ENCODE data around the gene PAK2. TPM values are rescaled to one million over a fixed set of nuclear protein-coding genes. Genes with fewer than 3 reads are reported as not detected.

Gene PAK2
- total RNA-seq, 1 donor from 2014 or later = 76.7 TPM

DNA sequence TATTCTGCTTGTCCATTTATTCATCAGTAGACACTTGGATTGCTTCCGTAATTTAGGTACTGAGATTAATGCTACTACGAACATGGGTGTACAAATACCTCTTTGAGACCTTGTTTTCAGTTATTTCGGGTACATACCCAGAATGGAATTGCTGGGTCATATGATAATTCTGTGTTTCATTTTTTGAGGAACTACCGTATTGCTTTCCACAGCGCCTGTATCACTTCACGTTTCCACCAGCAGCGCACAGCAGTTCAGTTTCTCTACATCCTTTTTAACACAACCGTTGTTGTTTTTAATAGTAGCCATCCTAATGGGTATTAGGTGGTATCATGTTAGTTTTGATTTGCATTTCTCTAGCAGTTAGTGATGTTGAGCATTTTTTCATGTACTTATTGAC is 9.5 kb downstream of the PAK2 start:
- Mint-ChIP-seq H3K36me3 (ENCODE audit: unreplicated experiment) (peaks cover 14% of the 10 kb centered on the region), H3K27me3 (ENCODE audit: unreplicated experiment) (no peaks in the 10 kb centered on the region), H3K4me1 (ENCODE audit: unreplicated experiment) (peaks cover 17% of the 10 kb centered on the region), H3K9me3 (ENCODE audit: unreplicated experiment) (no peaks in the 10 kb centered on the region), H3K4me3 (ENCODE audit: unreplicated experiment) (no peak overlapping the region), H3K27ac (ENCODE audit: unreplicated experiment) (no peak overlapping the region)
- no peak for DNase-seq (ENCODE audit: extremely low spot score, unreplicated experiment)
- TF ChIP-seq, protein P1, sequence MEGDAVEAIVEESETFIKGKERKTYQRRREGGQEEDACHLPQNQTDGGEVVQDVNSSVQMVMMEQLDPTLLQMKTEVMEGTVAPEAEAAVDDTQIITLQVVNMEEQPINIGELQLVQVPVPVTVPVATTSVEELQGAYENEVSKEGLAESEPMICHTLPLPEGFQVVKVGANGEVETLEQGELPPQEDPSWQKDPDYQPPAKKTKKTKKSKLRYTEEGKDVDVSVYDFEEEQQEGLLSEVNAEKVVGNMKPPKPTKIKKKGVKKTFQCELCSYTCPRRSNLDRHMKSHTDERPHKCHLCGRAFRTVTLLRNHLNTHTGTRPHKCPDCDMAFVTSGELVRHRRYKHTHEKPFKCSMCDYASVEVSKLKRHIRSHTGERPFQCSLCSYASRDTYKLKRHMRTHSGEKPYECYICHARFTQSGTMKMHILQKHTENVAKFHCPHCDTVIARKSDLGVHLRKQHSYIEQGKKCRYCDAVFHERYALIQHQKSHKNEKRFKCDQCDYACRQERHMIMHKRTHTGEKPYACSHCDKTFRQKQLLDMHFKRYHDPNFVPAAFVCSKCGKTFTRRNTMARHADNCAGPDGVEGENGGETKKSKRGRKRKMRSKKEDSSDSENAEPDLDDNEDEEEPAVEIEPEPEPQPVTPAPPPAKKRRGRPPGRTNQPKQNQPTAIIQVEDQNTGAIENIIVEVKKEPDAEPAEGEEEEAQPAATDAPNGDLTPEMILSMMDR (IDR thresholded peaks at IDR 0.05) = no peak

DNA sequence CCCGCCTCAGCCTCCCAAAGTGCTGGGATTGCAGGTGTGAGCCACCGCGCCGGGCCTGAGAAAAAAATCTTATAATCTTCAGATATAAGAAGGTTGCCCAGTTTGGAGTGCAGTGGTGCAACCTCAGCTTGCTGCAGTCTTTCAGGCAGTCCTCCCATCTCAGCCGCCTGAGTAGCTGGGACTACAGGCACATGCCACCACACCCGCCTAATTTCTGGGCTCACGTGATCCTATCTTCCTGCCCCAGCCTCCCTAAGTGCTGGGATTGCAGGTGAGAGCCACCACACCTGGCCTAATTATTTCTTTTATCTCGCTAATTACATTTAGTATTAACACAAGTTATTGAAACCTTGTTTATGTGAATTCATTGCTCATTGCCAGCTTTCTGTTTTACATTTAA is 13.5 kb downstream of the PAK2 start:
- no peaks in the 10 kb centered on the region for H3K9me3 Mint-ChIP-seq (ENCODE audit: unreplicated experiment)
- H3K27me3 Mint-ChIP-seq (ENCODE audit: unreplicated experiment) = no peaks in the 10 kb centered on the region
- no peak overlapping the region for H3K27ac Mint-ChIP-seq (ENCODE audit: unreplicated experiment)
- TF ChIP-seq, protein P1 (IDR thresholded peaks at IDR 0.05) = no peak
- peaks cover 34% of the 10 kb centered on the region for H3K4me1 Mint-ChIP-seq (ENCODE audit: unreplicated experiment)
- no peak overlapping the region for H3K4me3 Mint-ChIP-seq (ENCODE audit: unreplicated experiment)
- peaks cover 30% of the 10 kb centered on the region for H3K36me3 Mint-ChIP-seq (ENCODE audit: unreplicated experiment)
- no peak for DNase-seq (ENCODE audit: extremely low spot score, unreplicated experiment)

DNA sequence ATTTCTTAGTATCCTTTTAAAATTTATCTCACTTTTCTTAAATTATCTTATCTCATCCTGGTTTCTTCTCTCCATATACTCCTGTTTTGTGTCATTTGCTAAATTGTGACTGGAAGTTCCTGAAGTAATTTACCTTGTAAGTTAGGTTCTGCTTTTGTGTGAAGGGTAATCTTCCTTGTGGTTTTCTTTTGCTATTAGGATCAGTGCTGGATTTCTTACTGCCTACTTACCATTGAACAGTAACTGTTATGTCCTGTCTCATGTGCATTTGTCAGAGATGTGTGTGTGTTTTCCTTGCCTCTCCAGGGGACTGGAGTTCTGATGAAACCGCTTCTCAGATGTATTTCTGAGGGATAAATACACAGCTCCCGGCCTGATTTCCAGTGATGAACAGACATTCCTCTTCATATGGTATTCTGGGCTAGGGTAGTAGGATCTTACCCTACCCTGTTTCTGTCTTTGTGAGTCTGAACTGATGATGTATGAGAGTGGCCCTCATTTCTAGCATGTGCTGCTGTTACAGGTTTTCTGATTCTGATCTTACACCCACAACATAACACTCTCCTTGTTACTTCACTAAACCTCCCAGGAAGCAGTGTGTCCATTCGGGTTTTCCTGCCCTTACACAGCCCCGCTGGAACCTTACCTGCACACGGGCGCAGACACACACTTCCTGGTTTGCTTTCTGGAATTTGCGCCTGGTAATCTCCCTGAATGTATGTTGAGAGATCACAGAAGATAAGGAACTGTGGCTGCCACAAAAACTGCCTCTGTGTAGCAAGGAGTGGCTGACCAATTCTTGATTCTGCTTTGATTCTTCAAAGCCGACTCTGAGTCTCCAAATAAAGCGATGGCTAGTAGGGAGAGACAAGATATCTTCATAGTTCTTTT is 14.7 kb downstream of the PAK2 start:
- Mint-ChIP-seq H3K4me1 (ENCODE audit: unreplicated experiment) (peaks cover 41% of the 10 kb centered on the region), H3K4me3 (ENCODE audit: unreplicated experiment) (no peak overlapping the region), H3K36me3 (ENCODE audit: unreplicated experiment) (peaks cover 23% of the 10 kb centered on the region), H3K27ac (ENCODE audit: unreplicated experiment) (peak overlapping the region; percentile 70), H3K27me3 (ENCODE audit: unreplicated experiment) (no peaks in the 10 kb centered on the region), H3K9me3 (ENCODE audit: unreplicated experiment) (no peaks in the 10 kb centered on the region)
- TF ChIP-seq, protein P1 (IDR thresholded peaks at IDR 0.05) = no peak
- no peak for DNase-seq (ENCODE audit: extremely low spot score, unreplicated experiment)

DNA sequence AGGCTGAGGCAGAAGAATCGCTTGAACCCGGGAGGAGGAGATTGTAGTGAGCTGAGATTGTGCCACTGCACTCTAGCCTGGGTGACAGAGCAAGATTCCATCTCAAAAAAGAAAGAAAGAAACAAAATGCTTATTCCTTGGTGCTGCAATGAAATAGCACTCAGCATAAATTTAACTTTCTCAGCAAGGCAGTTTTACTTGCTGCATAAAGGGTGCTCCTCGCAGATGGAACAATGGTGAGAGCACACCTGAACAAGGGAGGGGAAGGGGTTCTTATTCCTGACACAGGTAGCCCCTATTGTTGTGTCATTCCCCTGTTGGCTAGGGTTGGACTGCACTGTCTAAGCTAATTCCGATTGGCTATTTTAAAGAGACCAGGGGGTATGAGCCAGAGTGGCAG is 17.1 kb downstream of the PAK2 start:
- no peak for DNase-seq (ENCODE audit: extremely low spot score, unreplicated experiment)
- Mint-ChIP-seq H3K27me3 (ENCODE audit: unreplicated experiment) (no peaks in the 10 kb centered on the region), H3K4me1 (ENCODE audit: unreplicated experiment) (peaks cover 38% of the 10 kb centered on the region), H3K27ac (ENCODE audit: unreplicated experiment) (no peak overlapping the region), H3K36me3 (ENCODE audit: unreplicated experiment) (peaks cover 23% of the 10 kb centered on the region), H3K4me3 (ENCODE audit: unreplicated experiment) (no peak overlapping the region), H3K9me3 (ENCODE audit: unreplicated experiment) (no peaks in the 10 kb centered on the region)
- TF ChIP-seq, protein P1 (IDR thresholded peaks at IDR 0.05) = no peak

DNA sequence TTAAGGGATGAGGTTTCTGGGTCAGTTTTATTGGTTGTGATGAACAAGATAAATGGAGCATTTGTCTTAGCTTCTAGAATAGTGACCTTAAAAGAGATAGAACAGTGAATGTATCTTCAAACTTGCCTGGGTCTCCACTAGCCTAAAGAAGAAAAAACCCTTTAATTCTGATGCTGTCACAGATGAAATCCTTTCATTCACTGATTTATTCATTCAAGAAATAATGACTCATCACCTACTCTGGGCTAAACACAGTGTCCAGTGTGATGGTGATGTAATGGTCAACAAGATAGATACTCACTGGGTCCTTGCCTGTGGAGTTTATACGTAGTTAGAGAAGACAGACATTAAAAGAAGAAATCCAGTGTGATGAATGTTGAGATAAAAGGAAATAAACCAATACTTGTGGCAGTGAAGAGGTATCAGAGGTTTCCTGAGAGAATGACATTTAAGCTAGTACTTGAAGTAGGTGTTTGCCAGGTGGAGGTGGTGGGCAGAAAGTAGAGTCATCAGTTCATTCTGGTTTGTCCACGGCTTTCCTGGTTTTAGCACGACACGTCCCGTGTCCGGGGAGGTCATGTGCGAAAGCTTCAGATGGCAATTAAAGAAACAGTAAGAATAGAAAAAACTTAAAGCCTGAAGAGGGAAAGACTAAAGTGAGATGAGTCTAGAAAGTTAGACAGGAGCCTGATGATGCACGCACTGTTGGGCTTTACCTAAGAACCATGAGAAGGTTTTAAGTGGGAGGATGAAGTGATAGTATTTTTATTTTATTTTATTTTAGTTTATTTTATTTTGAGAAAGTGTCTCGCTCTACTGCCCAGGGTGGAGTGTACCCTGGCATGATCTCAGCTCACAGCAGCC is 18.5 kb downstream of the PAK2 start:
- Mint-ChIP-seq H3K4me1 (ENCODE audit: unreplicated experiment) (peaks cover 38% of the 10 kb centered on the region), H3K27ac (ENCODE audit: unreplicated experiment) (peak overlapping the region; percentile 49), H3K27me3 (ENCODE audit: unreplicated experiment) (no peaks in the 10 kb centered on the region), H3K36me3 (ENCODE audit: unreplicated experiment) (peaks cover 27% of the 10 kb centered on the region), H3K4me3 (ENCODE audit: unreplicated experiment) (no peak overlapping the region), H3K9me3 (ENCODE audit: unreplicated experiment) (no peaks in the 10 kb centered on the region)
- TF ChIP-seq, protein P1 (IDR thresholded peaks at IDR 0.05) = no peak
- no peak for DNase-seq (ENCODE audit: extremely low spot score, unreplicated experiment)

Measured in osteocyte (in vitro differentiated cells).